Left ventricle myocardium inferior (tissue), 1 donor: Measurements from ENCODE around the gene LSM3. TPM values are rescaled to one million over a fixed set of nuclear protein-coding genes. Genes with fewer than 3 reads are reported as not detected.

Source experiments
- DNase-seq: peaks from one replicate; pipeline ENCODE4 v3.0.0-alpha.2; 2020
- H3K27ac ChIP-seq: fragments of 200-600 bp; replicated peaks from 2 replicates; pipeline ENCODE4 v1.8.0; 2021
- H3K27me3 ChIP-seq: fragments of 200-600 bp; 2 replicates; pipeline ENCODE4 v1.8.0; 2021; ENCODE audit warnings: low read depth
- H3K36me3 ChIP-seq: fragments of 200-600 bp; 2 replicates; pipeline ENCODE4 v1.8.0; 2021
- H3K4me1 ChIP-seq: fragments of 200-600 bp; 2 replicates; pipeline ENCODE4 v1.8.0; 2021
- H3K4me3 ChIP-seq: fragments of 200-600 bp; 2 replicates; pipeline ENCODE4 v1.8.0; 2021; ENCODE audit warnings: mild to moderate bottlenecking, moderate library complexity
- H3K9me3 ChIP-seq: fragments of 200-600 bp; replicated peaks from 2 replicates; pipeline ENCODE4 v1.8.0; 2021
- intact Hi-C: fragments of 100-400 bp; cut with micrococcal nuclease; formaldehyde crosslinking; loops from one replicate; pipeline ENCODE4 v1.11.0; 2022
- total RNA-seq: library from RNA; stranded (reverse); fragmentation: NEBNext Ultra II Directional; extraction: Animal tissue kit (Norgen Biotek cat#: 25700); gene quantifications from one replicate; pipeline ENCODE4 v1.2.1, GENCODE V29; 2021
- TF ChIP-seq, protein P1 (sequence below): fragments of 200-600 bp; IDR thresholded peaks from 2 replicates; pipeline ENCODE4 v1.8.0; 2021; ENCODE audit warnings: antibody characterized with exemption, mild to moderate bottlenecking, borderline replicate concordance
- donor health status: DM: no; HTN: yes; CAD: no; lungs with severe emphysema.

The LSM3 gene
- total RNA-seq, 1 donor from 2014 or later: 16.8 TPM

DNA sequence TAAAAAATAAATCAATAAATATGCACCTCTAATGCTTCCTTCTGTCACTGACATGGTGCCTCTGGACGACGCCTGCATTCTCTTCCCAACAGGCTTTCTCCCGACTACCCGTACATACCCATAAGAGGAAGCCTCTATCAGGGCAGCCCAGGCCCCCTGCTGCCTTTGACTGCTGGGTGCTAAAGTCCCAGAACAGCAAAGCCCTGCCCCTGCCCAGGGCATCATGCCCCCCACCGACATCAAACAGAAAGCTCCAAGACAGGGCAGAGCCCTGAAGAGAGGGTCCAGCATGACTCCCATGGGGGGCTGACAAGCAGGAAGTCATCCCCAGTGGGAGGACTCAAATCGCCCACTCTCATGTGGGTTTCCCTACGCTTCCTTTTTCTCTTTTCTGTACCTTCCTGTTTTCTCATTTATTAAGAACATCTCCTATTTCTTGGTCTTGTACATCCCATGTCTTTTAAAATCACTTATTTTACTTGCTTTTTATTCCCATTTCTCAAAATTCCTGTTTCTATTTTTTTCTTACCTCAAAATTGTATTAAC, 23.6 kb upstream of the LSM3 start:
- no peak for DNase-seq
- intact Hi-C loops: no loop called here
- peaks cover 83% of the 10 kb centered on the region for H3K36me3 ChIP-seq

GRCh38 chr3:14156201-14156600, 22.4 kb upstream of the LSM3 start:
- Histone ChIP-seq H3K9me3 (peaks cover 6% of the 10 kb centered on the region), H3K4me1 (no peaks in the 10 kb centered on the region), H3K36me3 (peaks cover 92% of the 10 kb centered on the region), H3K27ac (no peak overlapping the region), H3K27me3 (no peaks in the 10 kb centered on the region), H3K4me3 (no peak overlapping the region)
- TF ChIP-seq, protein P1, sequence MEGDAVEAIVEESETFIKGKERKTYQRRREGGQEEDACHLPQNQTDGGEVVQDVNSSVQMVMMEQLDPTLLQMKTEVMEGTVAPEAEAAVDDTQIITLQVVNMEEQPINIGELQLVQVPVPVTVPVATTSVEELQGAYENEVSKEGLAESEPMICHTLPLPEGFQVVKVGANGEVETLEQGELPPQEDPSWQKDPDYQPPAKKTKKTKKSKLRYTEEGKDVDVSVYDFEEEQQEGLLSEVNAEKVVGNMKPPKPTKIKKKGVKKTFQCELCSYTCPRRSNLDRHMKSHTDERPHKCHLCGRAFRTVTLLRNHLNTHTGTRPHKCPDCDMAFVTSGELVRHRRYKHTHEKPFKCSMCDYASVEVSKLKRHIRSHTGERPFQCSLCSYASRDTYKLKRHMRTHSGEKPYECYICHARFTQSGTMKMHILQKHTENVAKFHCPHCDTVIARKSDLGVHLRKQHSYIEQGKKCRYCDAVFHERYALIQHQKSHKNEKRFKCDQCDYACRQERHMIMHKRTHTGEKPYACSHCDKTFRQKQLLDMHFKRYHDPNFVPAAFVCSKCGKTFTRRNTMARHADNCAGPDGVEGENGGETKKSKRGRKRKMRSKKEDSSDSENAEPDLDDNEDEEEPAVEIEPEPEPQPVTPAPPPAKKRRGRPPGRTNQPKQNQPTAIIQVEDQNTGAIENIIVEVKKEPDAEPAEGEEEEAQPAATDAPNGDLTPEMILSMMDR: no peak
- DNase-seq: no peak
- intact Hi-C loops: no loop called here

More for the DNA sequence above, 23.6 kb upstream of the LSM3 start:
- TF ChIP-seq, protein P1: no peak
- Histone ChIP-seq H3K27me3 (no peaks in the 10 kb centered on the region), H3K4me1 (no peaks in the 10 kb centered on the region), H3K27ac (no peak overlapping the region), H3K9me3 (no peaks in the 10 kb centered on the region), H3K4me3 (no peak overlapping the region)

- peaks cover 14% of the 10 kb centered on the region for H3K9me3 ChIP-seq
- no peak overlapping the region for H3K4me3 ChIP-seq
- intact Hi-C loops: no loop called here
- H3K4me1 ChIP-seq: no peaks in the 10 kb centered on the region
- TF ChIP-seq, protein P1: no peak
- H3K27me3 ChIP-seq: no peaks in the 10 kb centered on the region
- no peak overlapping the region for H3K27ac ChIP-seq
- no peak for DNase-seq
- H3K36me3 ChIP-seq: peaks cover 92% of the 10 kb centered on the region
Measured at GRCh38 chr3:14156843-14157561, 21.6 kb upstream of the LSM3 start.

DNA sequence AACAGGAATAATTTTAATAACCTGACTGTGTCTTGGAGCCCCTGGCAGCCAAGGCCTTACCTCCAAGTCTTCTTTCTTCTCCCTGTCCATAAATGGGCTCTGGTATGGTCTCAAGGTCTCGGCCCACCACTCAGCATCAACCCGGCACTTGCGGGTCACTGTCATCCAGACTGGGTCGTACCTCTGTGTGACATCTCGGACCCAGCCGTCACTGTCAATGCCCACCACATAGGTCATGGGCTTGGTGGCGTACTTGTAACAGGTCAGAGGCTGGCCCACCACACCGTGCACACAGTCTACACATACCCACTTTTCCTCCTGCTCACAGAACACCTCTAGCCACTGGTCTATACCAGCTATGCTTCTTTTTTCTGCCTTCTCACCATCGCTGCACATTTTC, 20.7 kb upstream of the LSM3 start:
- intact Hi-C loops: no loop called here
- Histone ChIP-seq H3K9me3 (peaks cover 18% of the 10 kb centered on the region), H3K4me3 (no peak overlapping the region), H3K4me1 (no peaks in the 10 kb centered on the region), H3K27ac (no peak overlapping the region), H3K27me3 (no peaks in the 10 kb centered on the region), H3K36me3 (peaks cover 93% of the 10 kb centered on the region)
- DNase-seq: no peak
- TF ChIP-seq, protein P1: no peak

DNA sequence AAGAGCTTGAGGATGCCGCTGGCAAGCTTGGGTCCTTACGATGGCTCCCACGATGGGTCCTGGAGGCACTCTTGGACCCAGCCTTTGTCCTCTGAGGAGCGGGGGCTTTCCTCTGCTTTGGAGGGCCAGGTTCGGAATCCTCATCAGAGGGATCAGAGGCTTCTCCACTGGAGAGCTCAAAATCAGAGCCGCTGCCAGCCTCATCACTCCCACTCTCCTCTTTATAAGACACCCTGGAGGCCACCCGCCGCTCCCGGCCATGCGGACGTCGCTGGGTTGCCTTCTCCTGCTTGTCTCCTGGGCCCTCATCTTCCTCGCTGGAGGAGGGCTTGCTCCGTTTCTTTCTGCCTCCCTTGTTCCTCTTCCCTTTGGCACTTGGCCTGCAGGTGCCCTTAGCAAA, 20.2 kb upstream of the LSM3 start:
- Histone ChIP-seq H3K36me3 (peaks cover 93% of the 10 kb centered on the region), H3K27me3 (no peaks in the 10 kb centered on the region), H3K4me1 (no peaks in the 10 kb centered on the region), H3K4me3 (no peak overlapping the region), H3K27ac (no peak overlapping the region), H3K9me3 (peaks cover 18% of the 10 kb centered on the region)
- intact Hi-C loops: no loop called here
- TF ChIP-seq, protein P1: no peak
- no peak for DNase-seq
